Measurements from ENCODE around the gene NDUFS4.

GRCh38 chr5:53691014-53691413 is 130.6 kb downstream of the NDUFS4 start:
- no peak for TF ChIP-seq EZH2phosphoT487 (IDR thresholded peaks at IDR 0.05; ENCODE audit: low read depth)
- no peak for TF ChIP-seq CTCF (IDR thresholded peaks at IDR 0.05; ENCODE audit: low read depth, low read length)

All from OCI-LY3 (cell line).